Measurements from ENCODE around the gene ATP9A.

DNA sequence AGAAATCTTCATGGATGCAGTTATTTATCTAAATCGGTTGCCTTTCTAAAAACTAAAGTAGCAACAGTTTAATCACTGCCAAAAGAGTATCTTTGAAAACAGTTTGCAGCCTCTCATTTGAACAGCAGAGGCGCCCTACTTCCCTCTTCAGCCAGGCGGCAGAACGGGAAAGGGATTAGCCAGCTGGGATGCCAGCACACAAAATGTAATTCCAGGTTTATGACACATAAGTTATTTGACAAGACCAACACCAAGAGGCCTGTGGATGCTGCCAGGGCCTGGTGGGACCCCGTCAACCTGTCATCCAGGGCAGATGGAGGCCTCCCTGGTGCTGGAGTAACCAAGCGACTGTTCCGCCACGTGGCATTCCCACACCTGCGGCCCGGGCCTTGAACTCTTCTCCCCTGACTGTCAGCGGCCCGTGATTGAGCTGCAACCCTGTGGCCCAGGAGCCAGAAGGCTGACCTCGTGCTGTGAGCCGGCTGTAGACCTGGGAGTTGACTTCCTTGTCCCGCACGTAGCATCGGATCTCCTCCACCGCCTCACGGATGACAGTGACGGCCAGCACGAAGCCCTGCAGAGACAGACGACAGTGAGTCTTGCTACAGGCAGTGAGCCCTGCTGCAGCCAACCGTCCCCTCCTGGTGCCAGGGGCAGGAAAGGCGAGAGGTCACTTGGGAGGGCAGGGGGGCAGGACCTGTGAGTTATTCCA is 55.5 kb downstream of the ATP9A start:
- TF ChIP-seq, protein P1, sequence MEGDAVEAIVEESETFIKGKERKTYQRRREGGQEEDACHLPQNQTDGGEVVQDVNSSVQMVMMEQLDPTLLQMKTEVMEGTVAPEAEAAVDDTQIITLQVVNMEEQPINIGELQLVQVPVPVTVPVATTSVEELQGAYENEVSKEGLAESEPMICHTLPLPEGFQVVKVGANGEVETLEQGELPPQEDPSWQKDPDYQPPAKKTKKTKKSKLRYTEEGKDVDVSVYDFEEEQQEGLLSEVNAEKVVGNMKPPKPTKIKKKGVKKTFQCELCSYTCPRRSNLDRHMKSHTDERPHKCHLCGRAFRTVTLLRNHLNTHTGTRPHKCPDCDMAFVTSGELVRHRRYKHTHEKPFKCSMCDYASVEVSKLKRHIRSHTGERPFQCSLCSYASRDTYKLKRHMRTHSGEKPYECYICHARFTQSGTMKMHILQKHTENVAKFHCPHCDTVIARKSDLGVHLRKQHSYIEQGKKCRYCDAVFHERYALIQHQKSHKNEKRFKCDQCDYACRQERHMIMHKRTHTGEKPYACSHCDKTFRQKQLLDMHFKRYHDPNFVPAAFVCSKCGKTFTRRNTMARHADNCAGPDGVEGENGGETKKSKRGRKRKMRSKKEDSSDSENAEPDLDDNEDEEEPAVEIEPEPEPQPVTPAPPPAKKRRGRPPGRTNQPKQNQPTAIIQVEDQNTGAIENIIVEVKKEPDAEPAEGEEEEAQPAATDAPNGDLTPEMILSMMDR (IDR thresholded peaks at IDR 0.05; ENCODE audit: control extremely low read depth in 1 of 3, insufficient read depth in 1 of 3, low read depth in 1 of 3, low read length in 3 of 3), result peak; percentile 66 to 76 (median 71)
- TF ChIP-seq EP300 (IDR thresholded peaks at IDR 0.05; ENCODE audit: borderline replicate concordance in 1 of 2, low read depth in 2 of 2, low read length in 2 of 2) (no peak), CEBPB (IDR thresholded peaks at IDR 0.05; ENCODE audit: low read depth, low read length) (no peak), TAF1 (IDR thresholded peaks at IDR 0.05; ENCODE audit: low read depth, low read length) (no peak), TBP (IDR thresholded peaks at IDR 0.05; ENCODE audit: low read depth, low read length) (no peak), SP4 (IDR thresholded peaks at IDR 0.05; ENCODE audit: low read length) (no peak), CHD1 (IDR thresholded peaks at IDR 0.05; ENCODE audit: low read depth, low read length) (no peak), POLR2AphosphoS5 (IDR thresholded peaks at IDR 0.05; ENCODE audit: low read depth, low read length) (no peak), POLR2A (IDR thresholded peaks at IDR 0.05; ENCODE audit: control extremely low read depth in 1 of 2, low read depth in 2 of 2, low read length in 2 of 2) (no peak), TEAD4 (IDR thresholded peaks at IDR 0.05; ENCODE audit: low read depth, low read length) (no peak), TAF7 (optimal IDR thresholded peaks at IDR 0.05; ENCODE audit: borderline replicate concordance, low read depth, low read length) (no peak), SRF (IDR thresholded peaks at IDR 0.05; ENCODE audit: low read depth, low read length) (no peak)
- TF ChIP-seq, protein P2, sequence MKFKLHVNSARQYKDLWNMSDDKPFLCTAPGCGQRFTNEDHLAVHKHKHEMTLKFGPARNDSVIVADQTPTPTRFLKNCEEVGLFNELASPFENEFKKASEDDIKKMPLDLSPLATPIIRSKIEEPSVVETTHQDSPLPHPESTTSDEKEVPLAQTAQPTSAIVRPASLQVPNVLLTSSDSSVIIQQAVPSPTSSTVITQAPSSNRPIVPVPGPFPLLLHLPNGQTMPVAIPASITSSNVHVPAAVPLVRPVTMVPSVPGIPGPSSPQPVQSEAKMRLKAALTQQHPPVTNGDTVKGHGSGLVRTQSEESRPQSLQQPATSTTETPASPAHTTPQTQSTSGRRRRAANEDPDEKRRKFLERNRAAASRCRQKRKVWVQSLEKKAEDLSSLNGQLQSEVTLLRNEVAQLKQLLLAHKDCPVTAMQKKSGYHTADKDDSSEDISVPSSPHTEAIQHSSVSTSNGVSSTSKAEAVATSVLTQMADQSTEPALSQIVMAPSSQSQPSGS (IDR thresholded peaks at IDR 0.05; ENCODE audit: low read length), result no peak
- TF ChIP-seq, protein P3, sequence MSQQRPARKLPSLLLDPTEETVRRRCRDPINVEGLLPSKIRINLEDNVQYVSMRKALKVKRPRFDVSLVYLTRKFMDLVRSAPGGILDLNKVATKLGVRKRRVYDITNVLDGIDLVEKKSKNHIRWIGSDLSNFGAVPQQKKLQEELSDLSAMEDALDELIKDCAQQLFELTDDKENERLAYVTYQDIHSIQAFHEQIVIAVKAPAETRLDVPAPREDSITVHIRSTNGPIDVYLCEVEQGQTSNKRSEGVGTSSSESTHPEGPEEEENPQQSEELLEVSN (IDR thresholded peaks at IDR 0.05), result no peak

Data from H1 (cell line).